IPS-18c (cell line): Measurements from ENCODE around the gene SHLD1.
"Not testable (repeated sequence)": the region's sequence is repeated elsewhere in the genome, so short reads cannot be mapped to it uniquely, and the experiment has no call there.

Experiments used
- H3K4me3 ChIP-seq: 2 replicates; pipeline ENCODE4 v1.7.0; 2013; ENCODE audit warnings: low read depth, mild to moderate bottlenecking, low read length, moderate library complexity; ENCODE audit not compliant: insufficient read depth
- H3K9me3 ChIP-seq: one replicate; pipeline ENCODE4 v1.6.1; 2013; ENCODE audit warnings: mild to moderate bottlenecking, low read length, moderate library complexity; ENCODE audit not compliant: control insufficient read depth, insufficient read depth

SHLD1 gene, protein sequence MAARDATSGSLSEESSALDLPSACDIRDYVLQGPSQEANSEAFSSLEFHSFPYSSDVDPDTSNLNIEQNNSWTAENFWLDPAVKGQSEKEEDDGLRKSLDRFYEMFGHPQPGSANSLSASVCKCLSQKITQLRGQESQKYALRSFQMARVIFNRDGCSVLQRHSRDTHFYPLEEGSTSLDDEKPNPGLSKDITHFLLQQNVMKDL

DNA sequence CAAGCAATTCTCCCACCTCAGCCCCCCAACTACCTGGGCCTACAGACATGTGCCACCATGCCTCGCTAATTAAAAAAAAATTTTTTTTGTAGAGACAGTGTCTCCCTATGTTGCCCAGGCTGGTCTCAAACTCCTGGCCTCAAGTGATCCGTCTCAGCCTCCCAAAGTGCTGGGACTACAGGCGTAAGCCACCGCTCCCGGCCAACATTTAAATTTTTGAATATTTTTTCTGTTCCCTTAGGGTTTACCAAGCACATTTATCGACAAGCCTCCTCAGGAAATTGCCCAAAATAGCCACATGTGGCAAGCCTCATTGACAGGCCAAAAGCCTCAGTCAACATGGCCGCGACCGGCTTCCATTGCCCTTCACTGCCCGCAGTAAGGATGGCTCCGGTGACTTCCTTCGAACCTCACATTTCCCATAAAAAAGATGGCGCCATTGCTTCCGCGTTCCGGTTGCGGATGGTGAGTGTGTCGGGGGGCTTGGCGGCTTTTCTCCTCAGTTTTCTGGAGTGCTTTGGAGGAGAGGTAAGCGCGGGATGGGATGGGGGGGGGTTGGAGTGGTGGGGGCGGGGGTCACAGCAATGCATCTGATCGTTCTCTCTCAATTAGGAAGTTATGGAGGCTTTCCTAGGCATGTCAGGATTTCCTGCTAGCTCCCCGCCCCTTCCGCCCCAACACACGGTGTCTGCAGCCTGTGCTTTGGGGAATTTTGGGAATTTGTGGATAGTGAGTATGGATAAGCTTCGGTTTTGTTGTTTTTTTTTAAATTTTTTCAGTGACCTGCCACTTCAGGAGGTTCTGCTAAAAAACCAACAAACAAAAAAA, at the start of gene SHLD1:
Gene SHLD1, plus strand, starts transcription at position 450 of the 828 bp plus-strand sequence. CDS start 22,465 bp downstream, outside the sequence.
- peak within 1 kb of the TSS; percentile 61 for H3K4me3 ChIP-seq
- H3K9me3 ChIP-seq, result peaks cover 2% of the 10 kb centered on the region

DNA sequence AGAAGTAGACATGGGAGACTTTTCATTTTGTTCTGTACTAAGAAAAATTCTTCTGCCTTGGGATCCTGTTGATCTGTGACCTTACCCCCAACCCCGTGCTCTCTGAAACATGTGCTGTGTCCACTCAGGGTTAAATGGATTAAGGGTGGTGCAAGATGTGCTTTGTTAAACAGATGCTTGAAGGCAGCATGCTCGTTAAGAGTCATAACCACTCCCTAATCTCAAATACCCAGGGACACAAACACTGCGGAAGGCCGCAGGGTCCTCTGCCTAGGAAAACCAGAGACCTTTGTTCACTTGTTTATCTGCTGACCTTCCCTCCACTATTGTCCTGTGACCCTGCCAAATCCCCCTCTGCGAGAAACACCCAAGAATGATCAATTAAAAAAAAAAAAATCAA, 47.9 kb upstream of the SHLD1 start:
- H3K9me3 ChIP-seq, result not testable (repeated sequence)

DNA sequence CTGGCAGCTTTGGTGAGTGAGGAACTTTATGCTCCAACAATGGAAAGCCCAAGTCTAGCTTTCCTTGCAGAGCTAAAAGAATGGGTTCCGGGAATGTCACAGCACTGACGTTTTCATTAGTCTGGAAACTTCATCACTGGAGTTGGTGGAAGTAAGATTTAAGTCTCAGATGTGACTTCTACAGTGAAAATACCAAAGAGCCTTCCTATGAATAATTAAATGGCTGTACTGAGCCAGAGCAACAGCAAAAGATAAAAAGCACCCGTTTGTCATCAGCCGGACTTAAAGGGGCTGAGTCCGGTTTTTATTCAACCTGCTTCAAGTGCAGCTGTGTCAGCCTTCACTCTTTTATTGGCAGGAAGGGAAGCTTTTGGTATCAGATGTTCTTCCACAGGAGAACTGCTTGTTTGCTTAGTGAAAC, 46.5 kb upstream of the SHLD1 start:
- no peak overlapping the region for H3K4me3 ChIP-seq
- no peaks in the 10 kb centered on the region for H3K9me3 ChIP-seq

More for the DNA sequence above, 47.9 kb upstream of the SHLD1 start:
- not testable (repeated sequence) for H3K4me3 ChIP-seq

DNA sequence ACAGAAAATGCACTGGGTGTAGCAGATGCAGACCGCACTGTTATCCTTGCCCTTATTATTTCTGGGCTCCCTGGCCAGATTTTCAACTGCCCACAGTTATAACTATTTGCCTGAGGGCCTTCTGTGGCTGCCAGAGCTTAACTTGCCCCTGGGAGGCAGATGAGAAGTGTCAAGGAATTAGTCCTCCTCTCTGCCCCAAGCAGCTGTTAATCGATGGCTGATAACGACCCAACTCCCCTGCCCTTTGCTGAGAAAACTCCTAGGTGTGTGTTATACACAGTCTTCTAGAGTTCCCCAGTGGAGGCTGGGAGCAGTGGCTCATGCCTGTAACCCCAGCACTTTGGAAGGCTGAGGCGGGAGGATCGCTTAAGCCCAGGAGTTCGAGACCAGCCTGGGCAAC, 44.4 kb upstream of the SHLD1 start:
- H3K4me3 ChIP-seq, result no peak overlapping the region
- H3K9me3 ChIP-seq, result no peaks in the 10 kb centered on the region

- H3K9me3 ChIP-seq, result no peaks in the 10 kb centered on the region
- H3K4me3 ChIP-seq, result no peak overlapping the region
Measured at GRCh38 chr20:5706797-5707196, 43.4 kb upstream of the SHLD1 start.

GRCh38 chr20:5710551-5710950, 39.6 kb upstream of the SHLD1 start:
- no peak overlapping the region for H3K4me3 ChIP-seq
- H3K9me3 ChIP-seq, result no peaks in the 10 kb centered on the region

- H3K9me3 ChIP-seq, result peaks cover 2% of the 10 kb centered on the region
- no peak overlapping the region for H3K4me3 ChIP-seq
Measured at GRCh38 chr20:5714261-5715041, 35.8 kb upstream of the SHLD1 start.

DNA sequence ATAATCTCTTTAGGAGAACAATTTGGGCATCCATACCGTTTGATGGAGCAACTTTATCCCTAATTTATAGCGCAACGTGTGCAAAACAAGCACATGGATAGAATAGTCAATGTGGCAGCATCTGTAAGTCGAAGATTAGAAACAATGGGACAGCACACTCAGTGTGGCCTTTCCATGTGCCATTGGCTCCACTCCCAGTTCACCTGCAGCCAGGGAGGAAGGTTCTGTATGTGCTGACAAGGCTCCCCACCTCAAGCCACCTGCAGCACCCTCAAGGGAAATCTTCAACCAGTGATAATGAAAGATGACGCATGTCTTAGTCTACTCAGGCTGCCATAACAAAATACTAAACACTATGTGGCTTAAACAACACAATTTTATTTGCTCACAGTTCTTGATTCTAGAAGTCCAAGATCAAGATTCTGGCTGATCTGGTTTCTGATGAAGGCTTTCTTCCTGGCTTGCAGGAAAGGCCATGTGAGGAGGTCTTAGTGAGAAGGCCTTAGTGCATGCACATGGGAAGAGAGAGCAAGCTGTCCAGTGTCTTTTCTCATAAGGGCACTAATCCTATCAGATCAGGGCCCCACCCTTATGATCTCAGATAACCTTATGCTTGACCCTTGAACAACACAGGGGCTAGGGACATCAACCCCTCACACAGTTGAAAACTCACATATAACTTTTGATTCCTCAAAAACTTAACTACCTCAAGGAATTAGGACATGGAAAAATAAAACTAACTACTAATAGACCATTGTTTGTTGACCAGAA, 34.9 kb upstream of the SHLD1 start:
- peaks cover 2% of the 10 kb centered on the region for H3K9me3 ChIP-seq
- H3K4me3 ChIP-seq, result no peak overlapping the region

GRCh38 chr20:5716953-5717352, 33.2 kb upstream of the SHLD1 start:
- H3K4me3 ChIP-seq, result no peak overlapping the region

GRCh38 chr20:5718896-5719595, 31.2 kb upstream of the SHLD1 start:
- Histone ChIP-seq H3K9me3 (peaks cover 2% of the 10 kb centered on the region), H3K4me3 (no peak overlapping the region)

More at GRCh38 chr20:5716953-5717352, 33.2 kb upstream of the SHLD1 start:
- peaks cover 2% of the 10 kb centered on the region for H3K9me3 ChIP-seq

DNA sequence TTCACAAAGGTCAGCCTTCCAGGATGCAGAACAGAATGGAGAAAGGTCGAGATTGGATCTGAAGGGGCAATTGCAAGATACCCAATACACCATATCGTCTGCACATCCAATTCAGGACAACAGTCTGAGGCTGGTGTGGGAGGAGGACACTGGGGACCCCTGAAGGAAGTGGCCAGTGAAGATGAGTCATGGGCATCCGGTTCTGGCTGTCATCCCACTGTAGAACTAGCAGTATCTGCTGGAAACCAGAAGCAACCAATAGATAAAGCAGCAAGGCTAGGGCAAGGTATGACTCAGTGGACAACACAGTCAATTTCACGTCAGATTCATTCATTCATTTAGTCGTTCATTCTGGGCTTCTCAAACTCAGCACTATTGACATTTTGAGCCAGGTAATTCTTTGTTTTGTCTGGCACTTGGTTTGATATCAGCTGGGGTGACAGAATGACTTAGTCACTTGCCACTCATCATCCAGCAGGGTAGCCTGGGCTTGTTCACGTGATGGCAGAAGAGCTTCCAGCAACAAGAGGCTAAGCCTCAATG, 30.3 kb upstream of the SHLD1 start:
- Histone ChIP-seq H3K9me3 (peaks cover 4% of the 10 kb centered on the region), H3K4me3 (no peak overlapping the region)

DNA sequence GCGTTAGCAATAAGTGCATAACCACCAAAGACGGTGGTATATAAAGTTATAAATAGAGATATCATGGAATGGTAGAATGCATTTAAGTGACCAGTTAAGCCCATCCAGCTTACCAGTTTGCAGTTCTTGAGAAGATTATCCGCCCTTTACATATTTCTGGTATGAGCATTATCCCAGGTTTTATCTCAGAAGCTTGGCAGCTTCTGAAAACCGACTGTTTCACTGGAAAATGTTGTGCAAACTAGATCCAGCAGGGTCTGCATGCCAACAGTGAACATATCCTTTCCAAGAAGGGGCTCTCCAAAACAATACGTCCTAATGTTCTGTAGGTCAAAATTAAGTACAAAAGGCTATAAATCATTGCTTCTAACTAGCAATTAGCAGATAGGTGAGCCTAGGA, 29.5 kb upstream of the SHLD1 start:
- Histone ChIP-seq H3K9me3 (peaks cover 4% of the 10 kb centered on the region), H3K4me3 (no peak overlapping the region)

GRCh38 chr20:5721356-5721755, 28.8 kb upstream of the SHLD1 start:
- not testable (repeated sequence) for H3K9me3 ChIP-seq, H3K4me3 ChIP-seq

DNA sequence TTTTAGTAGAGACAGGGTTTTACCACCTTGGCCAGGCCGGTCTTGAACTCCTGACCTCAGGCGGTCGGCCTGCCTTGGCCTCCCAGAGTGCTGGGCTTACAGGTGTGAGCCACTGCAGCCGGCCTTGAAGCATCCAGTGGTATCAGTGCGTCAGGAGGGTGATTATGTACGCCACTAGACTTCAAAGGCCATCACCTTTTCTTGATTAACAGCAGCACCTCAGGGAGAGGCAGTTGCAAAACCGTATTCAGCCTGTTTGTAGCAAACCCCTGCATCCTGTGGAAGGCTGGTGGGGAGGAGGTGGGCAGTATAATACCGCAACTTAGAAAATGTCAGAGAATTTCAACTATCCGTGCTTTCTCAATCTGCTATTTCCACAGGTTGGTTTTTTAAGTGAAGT, 27.3 kb upstream of the SHLD1 start:
- H3K9me3 ChIP-seq, result peaks cover 2% of the 10 kb centered on the region
- no peak overlapping the region for H3K4me3 ChIP-seq

- H3K4me3 ChIP-seq, H3K9me3 ChIP-seq: not testable (repeated sequence)
Measured at GRCh38 chr20:5725183-5725463, 25.1 kb upstream of the SHLD1 start.

GRCh38 chr20:5727018-5727515, 23.1 kb upstream of the SHLD1 start:
- H3K4me3 ChIP-seq, result no peak overlapping the region
- peaks cover 2% of the 10 kb centered on the region for H3K9me3 ChIP-seq
